A549 treated with ZK216348 at 1 μM for 4 hours (cell line): ENCODE results near the gene RABL6. TPM values are rescaled to one million over a fixed set of nuclear protein-coding genes. Genes with fewer than 3 reads are reported as not detected.

ENCODE experiments used
- total RNA-seq: library from RNA; stranded (reverse); fragments of 200-300 nt; extraction: Qiagen RNA extraction; gene quantifications from 5 replicates; pipeline ENCODE4 v1.2.3, GENCODE V29; 2022; ENCODE audit warnings: low read depth

RABL6 gene, protein sequence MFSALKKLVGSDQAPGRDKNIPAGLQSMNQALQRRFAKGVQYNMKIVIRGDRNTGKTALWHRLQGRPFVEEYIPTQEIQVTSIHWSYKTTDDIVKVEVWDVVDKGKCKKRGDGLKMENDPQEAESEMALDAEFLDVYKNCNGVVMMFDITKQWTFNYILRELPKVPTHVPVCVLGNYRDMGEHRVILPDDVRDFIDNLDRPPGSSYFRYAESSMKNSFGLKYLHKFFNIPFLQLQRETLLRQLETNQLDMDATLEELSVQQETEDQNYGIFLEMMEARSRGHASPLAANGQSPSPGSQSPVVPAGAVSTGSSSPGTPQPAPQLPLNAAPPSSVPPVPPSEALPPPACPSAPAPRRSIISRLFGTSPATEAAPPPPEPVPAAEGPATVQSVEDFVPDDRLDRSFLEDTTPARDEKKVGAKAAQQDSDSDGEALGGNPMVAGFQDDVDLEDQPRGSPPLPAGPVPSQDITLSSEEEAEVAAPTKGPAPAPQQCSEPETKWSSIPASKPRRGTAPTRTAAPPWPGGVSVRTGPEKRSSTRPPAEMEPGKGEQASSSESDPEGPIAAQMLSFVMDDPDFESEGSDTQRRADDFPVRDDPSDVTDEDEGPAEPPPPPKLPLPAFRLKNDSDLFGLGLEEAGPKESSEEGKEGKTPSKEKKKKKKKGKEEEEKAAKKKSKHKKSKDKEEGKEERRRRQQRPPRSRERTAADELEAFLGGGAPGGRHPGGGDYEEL
- 51.1 to 91.8 TPM (median 82.9 TPM) in 5 replicates for total RNA-seq

GRCh38 chr9:136807281-136808074 lies at the start of gene RABL6:
Gene RABL6 (plus strand): TSS chr9:136807948. CDS start chr9:136808197, 249 bp downstream.

GRCh38 chr9:136764301-136764891 lies 43.4 kb upstream of the RABL6 start, which contains the start of gene LCN15:
Gene LCN15 (minus strand): TSS chr9:136764518. CDS start chr9:136764488, 30 bp downstream.

DNA sequence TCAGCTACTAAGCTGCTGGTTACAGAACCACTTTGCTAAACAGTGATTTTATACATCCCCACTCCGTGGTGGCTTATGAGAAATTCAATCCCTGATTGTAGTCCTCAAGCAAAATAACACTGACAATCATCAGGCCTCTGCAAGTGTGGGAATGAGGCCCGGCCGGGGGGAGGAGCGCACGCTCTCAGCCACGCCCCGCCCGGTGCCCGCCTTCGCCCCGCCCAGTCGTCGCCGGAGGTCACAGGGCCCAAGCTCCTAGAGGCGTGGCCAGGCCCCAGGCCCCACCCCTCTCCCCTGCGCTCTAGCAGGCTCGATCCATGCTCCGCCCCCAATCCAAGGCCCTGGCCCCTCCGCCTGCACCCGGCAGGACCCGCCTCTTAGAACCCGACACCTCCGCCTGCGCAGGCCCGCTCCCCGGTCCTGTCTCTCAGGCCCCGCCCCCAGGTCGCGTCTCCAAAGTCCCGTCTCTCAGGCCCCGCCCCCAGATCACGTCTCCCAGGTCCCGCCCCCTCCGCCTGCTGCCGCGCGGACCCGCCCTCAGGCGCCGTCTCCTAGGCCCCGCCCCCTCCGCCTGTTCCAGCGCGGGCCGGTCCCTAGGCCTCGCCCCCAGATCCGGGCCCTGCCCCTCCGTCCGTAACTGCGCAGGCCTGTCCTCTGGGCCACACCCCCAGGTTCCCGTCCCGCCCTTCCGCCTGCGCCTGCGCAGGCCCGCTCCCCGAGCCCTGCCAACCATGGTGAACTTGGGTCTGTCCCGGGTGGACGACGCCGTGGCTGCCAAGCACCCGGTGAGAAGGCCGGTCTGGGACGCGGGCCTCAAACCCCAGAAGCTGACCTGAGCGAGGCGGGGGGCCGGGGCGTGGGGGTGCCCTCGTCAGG lies 16.9 kb upstream of the RABL6 start, which contains the start of gene TMEM141:
Gene TMEM141 (plus strand): TSS at position 705 of the 876 bp plus-strand sequence. CDS start 27 bp downstream, at position 732.

GRCh38 chr9:136796238-136796774 lies 11.4 kb upstream of the RABL6 start, which contains the start of gene CCDC183:
Gene CCDC183 (plus strand): TSS chr9:136796338. CDS start chr9:136796398, 60 bp downstream.

GRCh38 chr9:136842380-136842948 lies 34.7 kb downstream of the RABL6 start, which contains the start of gene AJM1:
Gene AJM1 (plus strand): TSS chr9:136842478. CDS start chr9:136844415, 1,937 bp downstream.

DNA sequence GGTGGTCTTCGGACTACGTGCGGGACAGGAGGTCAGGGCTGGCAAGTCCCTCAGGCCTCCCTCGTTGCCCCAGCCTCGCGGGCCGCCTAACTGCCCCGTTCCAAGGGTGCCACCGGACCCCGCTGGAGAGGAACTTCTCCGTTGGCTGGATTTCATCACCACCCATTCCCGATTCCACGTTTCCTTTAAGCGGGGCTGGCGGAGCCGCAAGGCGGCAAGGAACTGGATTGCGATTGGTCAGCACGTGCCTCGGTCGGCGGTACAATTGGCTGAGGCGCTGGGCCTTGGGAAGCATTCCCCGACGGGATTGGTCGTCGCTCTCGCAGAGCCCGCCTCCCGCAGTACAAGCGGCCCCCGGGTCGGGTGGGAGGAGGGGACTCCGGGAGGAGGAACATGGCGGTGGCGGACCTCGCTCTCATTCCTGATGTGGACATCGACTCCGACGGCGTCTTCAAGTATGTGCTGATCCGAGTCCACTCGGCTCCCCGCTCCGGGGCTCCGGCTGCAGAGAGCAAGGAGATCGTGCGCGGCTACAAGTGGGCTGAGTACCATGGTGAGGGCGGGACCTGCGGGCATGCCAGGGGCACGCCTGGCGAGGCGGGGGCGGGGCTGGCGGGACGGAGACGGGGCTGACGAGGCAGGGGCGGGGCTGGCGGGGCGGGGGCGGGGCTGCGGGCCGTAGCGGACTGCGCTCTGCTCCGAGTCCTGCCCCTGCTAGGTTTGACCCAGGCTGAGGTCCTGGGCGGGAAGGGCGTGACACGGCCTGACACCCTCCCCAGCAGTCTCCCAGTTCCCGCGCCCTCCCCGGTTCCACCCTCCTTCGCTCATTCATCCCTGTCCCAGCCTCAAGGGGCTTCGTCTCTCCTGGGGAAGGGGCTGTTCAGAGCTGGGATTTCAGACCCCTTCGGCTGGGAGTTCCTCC lies 41.6 kb downstream of the RABL6 start, which contains the start of gene PHPT1:
Gene PHPT1 (plus strand): TSS at position 372 of the 922 bp plus-strand sequence. CDS start 22 bp downstream, at position 394.

DNA sequence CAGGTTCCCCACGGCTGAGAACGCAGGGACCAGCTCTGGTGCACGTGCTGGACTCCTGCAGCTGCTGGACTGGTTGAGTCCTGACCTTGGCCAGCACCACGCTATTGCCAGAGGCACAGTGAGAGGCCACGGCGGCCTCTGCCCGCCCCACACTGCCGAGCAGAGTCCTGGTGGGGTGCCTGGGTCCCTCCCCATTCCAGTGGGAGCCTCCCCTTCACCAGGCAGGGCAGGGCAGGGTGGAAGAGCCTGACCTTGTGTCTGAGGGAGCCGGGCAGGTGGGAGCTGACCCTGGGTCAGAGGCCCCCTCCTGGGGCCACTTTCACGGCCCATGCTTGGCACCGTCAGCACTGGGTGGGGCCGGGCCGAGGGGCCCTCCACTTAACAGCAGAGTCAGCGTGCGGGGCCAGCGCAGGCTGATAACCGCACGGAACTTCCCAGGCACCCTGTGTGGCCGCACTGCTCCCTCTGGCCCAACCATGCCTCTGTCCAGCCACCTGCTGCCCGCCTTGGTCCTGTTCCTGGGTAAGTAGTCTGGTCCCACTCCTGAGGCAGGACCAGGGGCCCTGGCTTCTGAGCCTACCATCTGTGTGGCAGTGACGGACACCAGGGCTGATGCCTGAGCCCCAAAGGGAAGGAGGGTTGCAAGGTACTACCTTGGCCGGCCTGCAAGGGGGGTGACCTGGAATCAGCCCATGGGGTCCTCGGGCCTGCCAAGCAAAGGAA lies 44.4 kb downstream of the RABL6 start, which contains the start of gene MAMDC4:
Gene MAMDC4 (plus strand): TSS at position 406 of the 723 bp plus-strand sequence. CDS start 71 bp downstream, at position 477.

GRCh38 chr9:136885950-136886578 lies 78.3 kb downstream of the RABL6 start, which contains the start of gene TRAF2:
Gene TRAF2 (plus strand): TSS chr9:136886516. CDS start chr9:136898741, 12,225 bp downstream.

Other genes starting within 250 kb of the RABL6 start
- gene EGFL7, start 145.0 kb upstream of the RABL6 start, total RNA-seq: 29.7 to 58.6 TPM (median 53.0 TPM) in 5 replicates
- gene AGPAT2, start 120.5 kb upstream of the RABL6 start, total RNA-seq: 51.4 to 112 TPM (median 101 TPM) in 5 replicates
- gene DIPK1B, start 95.4 kb upstream of the RABL6 start, total RNA-seq: 4.4 to 10.4 TPM (median 9.4 TPM) in 5 replicates
- not detected in 5 replicates for gene LCN10, start 65.0 kb upstream of the RABL6 start, total RNA-seq
- not detected in 5 replicates for gene LCN6, start 59.4 kb upstream of the RABL6 start, total RNA-seq
- gene LCN8, start 49.7 kb upstream of the RABL6 start, total RNA-seq: not detected in 5 replicates
- gene LCN15, start 43.4 kb upstream of the RABL6 start, total RNA-seq: 0.26 TPM in 1 of 5 replicates, not detected in the others
- gene TMEM141, start 16.6 kb upstream of the RABL6 start, total RNA-seq: 49.2 to 82.2 TPM (median 73.3 TPM) in 5 replicates
- 0.11 to 0.74 TPM (median 0.72 TPM) in 3 of 5 replicates, not detected in the others for gene CCDC183, start 11.6 kb upstream of the RABL6 start, total RNA-seq
- gene AJM1, start 34.5 kb downstream of the RABL6 start, total RNA-seq: 2.1 to 5.6 TPM (median 5.3 TPM) in 5 replicates
- gene PHPT1, start 41.5 kb downstream of the RABL6 start, total RNA-seq: 223 to 317 TPM (median 282 TPM) in 5 replicates
- 1.8 to 5.7 TPM (median 4.8 TPM) in 5 replicates for gene MAMDC4, start 44.4 kb downstream of the RABL6 start, total RNA-seq
- 465 to 581 TPM (median 478 TPM) in 5 replicates for gene EDF1, start 58.4 kb downstream of the RABL6 start, total RNA-seq
- gene TRAF2, start 78.6 kb downstream of the RABL6 start, total RNA-seq: 29.7 to 66.1 TPM (median 60.1 TPM) in 5 replicates
- 49.7 to 110 TPM (median 103 TPM) in 5 replicates for gene FBXW5, start 136.8 kb downstream of the RABL6 start, total RNA-seq
- gene C8G, start 137.3 kb downstream of the RABL6 start, total RNA-seq: 0.56 to 2.0 TPM (median 1.1 TPM) in 4 of 5 replicates, not detected in the other
- gene LCN12, start 144.3 kb downstream of the RABL6 start, total RNA-seq: 0.41 to 2.0 TPM (median 1.0 TPM) in 5 replicates
- gene PTGDS, start 169.6 kb downstream of the RABL6 start, total RNA-seq: 0.33 to 0.56 TPM (median 0.45 TPM) in 4 of 5 replicates, not detected in the other
- 0.08 to 0.18 TPM (median 0.12 TPM) in 3 of 5 replicates, not detected in the others for gene LCNL1, start 175.0 kb downstream of the RABL6 start, total RNA-seq
- gene PAXX, start 184.5 kb downstream of the RABL6 start, total RNA-seq: 37.9 to 83.8 TPM (median 71.5 TPM) in 5 replicates
- gene CLIC3, start 188.6 kb downstream of the RABL6 start, total RNA-seq: 2.2 to 4.2 TPM (median 3.7 TPM) in 5 replicates
- 12.6 to 32.5 TPM (median 25.5 TPM) in 5 replicates for gene ABCA2, start 220.3 kb downstream of the RABL6 start, total RNA-seq
- 0.07 TPM in 1 of 5 replicates, not detected in the others for gene FUT7, start 224.1 kb downstream of the RABL6 start, total RNA-seq
- gene NPDC1, start 238.2 kb downstream of the RABL6 start, total RNA-seq: 26.4 to 93.7 TPM (median 81.5 TPM) in 5 replicates
- gene ENTPD2, start 246.1 kb downstream of the RABL6 start, total RNA-seq: 1.0 to 2.3 TPM (median 1.5 TPM) in 5 replicates